Neural cell (in vitro differentiated cells): Measurements from ENCODE around the gene GLB1L2.

Experiments used
- CTCF ChIP-seq: fragments of 450-650 bp; IDR thresholded peaks from 2 replicates; pipeline ENCODE4 v1.5.1; 2014; ENCODE audit warnings: antibody characterized with exemption, mild to moderate bottlenecking, moderate library complexity; ENCODE audit not compliant: poor library complexity, severe bottlenecking
- EP300 ChIP-seq: fragments of 450-650 bp; conservative IDR thresholded peaks from 2 replicates; pipeline ENCODE4 v1.6.1; 2014; ENCODE audit warnings: antibody characterized with exemption, mild to moderate bottlenecking, moderate library complexity; ENCODE audit not compliant: poor library complexity, severe bottlenecking
- EZH2 ChIP-seq: fragments of 200-600, 300-800 bp; shearing (Covaris generic), sonication (generic); IDR thresholded peaks from 2 replicates; pipeline ENCODE4 v1.6.1; 2014; ENCODE audit warnings: antibody characterized with exemption, low read length, borderline replicate concordance, mild to moderate bottlenecking; ENCODE audit not compliant: insufficient read depth, poor library complexity, severe bottlenecking
- POLR2AphosphoS5 ChIP-seq: IDR thresholded peaks from 2 replicates; pipeline ENCODE4 v1.6.1; 2012
- RAD21 ChIP-seq: fragments of 450-650 bp; conservative IDR thresholded peaks from 2 replicates; pipeline ENCODE4 v1.6.1; 2014; ENCODE audit warnings: antibody characterized with exemption, mild to moderate bottlenecking, moderate library complexity
- REST ChIP-seq: IDR thresholded peaks from 2 replicates; pipeline ENCODE4 v1.6.1; 2012; ENCODE audit warnings: borderline replicate concordance
- TAF1 ChIP-seq: IDR thresholded peaks from 2 replicates; pipeline ENCODE4 v1.6.1; 2012; ENCODE audit warnings: low read depth

- no peak for TF ChIP-seq CTCF
- TF ChIP-seq POLR2AphosphoS5 = peak; percentile 9
- TF ChIP-seq TAF1 = no peak
- no peak for TF ChIP-seq EP300
- TF ChIP-seq EZH2 = no peak
- no peak for TF ChIP-seq RAD21
- TF ChIP-seq REST = no peak
Observed at GRCh38 chr11:134371436-134372185, 39.8 kb downstream of the GLB1L2 start.
